Panc1 (cell line): Measurements from ENCODE around the gene GTF2IRD2.
"Not testable (repeated sequence)": the region's sequence is repeated elsewhere in the genome, so short reads cannot be mapped to it uniquely, and the experiment has no call there.

Source experiments
- TF ChIP-seq, protein P1 (sequence below), 2 experiments: IDR thresholded peaks; 2 replicates each; pipeline ENCODE4 v1.6.1; 2011 to 2012; ENCODE audit warnings: low read depth in 2 of 2, control low read depth in 1 of 2, low read length in 1 of 2, mild to moderate bottlenecking in 1 of 2, moderate library complexity in 1 of 2; ENCODE audit not compliant: insufficient read depth in 1 of 2
- TF ChIP-seq, protein P2 (sequence below): fragments of 450-650 bp; IDR thresholded peaks from 2 replicates; pipeline ENCODE4 v1.5.1; 2017; ENCODE audit warnings: mild to moderate bottlenecking

- TF ChIP-seq, protein P1, sequence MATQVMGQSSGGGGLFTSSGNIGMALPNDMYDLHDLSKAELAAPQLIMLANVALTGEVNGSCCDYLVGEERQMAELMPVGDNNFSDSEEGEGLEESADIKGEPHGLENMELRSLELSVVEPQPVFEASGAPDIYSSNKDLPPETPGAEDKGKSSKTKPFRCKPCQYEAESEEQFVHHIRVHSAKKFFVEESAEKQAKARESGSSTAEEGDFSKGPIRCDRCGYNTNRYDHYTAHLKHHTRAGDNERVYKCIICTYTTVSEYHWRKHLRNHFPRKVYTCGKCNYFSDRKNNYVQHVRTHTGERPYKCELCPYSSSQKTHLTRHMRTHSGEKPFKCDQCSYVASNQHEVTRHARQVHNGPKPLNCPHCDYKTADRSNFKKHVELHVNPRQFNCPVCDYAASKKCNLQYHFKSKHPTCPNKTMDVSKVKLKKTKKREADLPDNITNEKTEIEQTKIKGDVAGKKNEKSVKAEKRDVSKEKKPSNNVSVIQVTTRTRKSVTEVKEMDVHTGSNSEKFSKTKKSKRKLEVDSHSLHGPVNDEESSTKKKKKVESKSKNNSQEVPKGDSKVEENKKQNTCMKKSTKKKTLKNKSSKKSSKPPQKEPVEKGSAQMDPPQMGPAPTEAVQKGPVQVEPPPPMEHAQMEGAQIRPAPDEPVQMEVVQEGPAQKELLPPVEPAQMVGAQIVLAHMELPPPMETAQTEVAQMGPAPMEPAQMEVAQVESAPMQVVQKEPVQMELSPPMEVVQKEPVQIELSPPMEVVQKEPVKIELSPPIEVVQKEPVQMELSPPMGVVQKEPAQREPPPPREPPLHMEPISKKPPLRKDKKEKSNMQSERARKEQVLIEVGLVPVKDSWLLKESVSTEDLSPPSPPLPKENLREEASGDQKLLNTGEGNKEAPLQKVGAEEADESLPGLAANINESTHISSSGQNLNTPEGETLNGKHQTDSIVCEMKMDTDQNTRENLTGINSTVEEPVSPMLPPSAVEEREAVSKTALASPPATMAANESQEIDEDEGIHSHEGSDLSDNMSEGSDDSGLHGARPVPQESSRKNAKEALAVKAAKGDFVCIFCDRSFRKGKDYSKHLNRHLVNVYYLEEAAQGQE (IDR thresholded peaks at IDR 0.05; ENCODE audit: insufficient read depth in 1 of 2, low read depth in 2 of 2, low read length in 1 of 2), result not testable (repeated sequence)
- TF ChIP-seq, protein P2, sequence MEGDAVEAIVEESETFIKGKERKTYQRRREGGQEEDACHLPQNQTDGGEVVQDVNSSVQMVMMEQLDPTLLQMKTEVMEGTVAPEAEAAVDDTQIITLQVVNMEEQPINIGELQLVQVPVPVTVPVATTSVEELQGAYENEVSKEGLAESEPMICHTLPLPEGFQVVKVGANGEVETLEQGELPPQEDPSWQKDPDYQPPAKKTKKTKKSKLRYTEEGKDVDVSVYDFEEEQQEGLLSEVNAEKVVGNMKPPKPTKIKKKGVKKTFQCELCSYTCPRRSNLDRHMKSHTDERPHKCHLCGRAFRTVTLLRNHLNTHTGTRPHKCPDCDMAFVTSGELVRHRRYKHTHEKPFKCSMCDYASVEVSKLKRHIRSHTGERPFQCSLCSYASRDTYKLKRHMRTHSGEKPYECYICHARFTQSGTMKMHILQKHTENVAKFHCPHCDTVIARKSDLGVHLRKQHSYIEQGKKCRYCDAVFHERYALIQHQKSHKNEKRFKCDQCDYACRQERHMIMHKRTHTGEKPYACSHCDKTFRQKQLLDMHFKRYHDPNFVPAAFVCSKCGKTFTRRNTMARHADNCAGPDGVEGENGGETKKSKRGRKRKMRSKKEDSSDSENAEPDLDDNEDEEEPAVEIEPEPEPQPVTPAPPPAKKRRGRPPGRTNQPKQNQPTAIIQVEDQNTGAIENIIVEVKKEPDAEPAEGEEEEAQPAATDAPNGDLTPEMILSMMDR, result not testable (repeated sequence)
Observed at GRCh38 chr7:74758982-74759381, 92.4 kb downstream of the GTF2IRD2 start.
